Upper lobe of right lung (tissue), 1 donor: Measurements from ENCODE around the gene PNMA1. TPM values are rescaled to one million over a fixed set of nuclear protein-coding genes. Genes with fewer than 3 reads are reported as not detected.
"Not testable (repeated sequence)": the region's sequence is repeated elsewhere in the genome, so short reads cannot be mapped to it uniquely, and the experiment has no call there.

Source experiments
- ATAC-seq: fragments of 200-7000 bp; cut with Tn5 transposase; one replicate; pipeline ENCODE4 v1.9.1; 2020; ENCODE audit warnings: mild to moderate bottlenecking, moderate library complexity
- DNase-seq: peaks from one replicate; pipeline ENCODE4 v3.0.0-alpha.2; 2020
- H3K27ac ChIP-seq: fragments of 200-600 bp; one replicate; pipeline ENCODE4 v1.8.0; 2022
- H3K27me3 ChIP-seq: fragments of 200-600 bp; one replicate; pipeline ENCODE4 v1.8.0; 2022; ENCODE audit warnings: mild to moderate bottlenecking
- H3K36me3 ChIP-seq: fragments of 200-600 bp; one replicate; pipeline ENCODE4 v1.8.0; 2022
- H3K4me1 ChIP-seq: fragments of 200-600 bp; one replicate; pipeline ENCODE4 v1.8.0; 2022
- H3K4me3 ChIP-seq: fragments of 200-600 bp; one replicate; pipeline ENCODE4 v1.8.0; 2022; ENCODE audit warnings: mild to moderate bottlenecking
- H3K9me3 ChIP-seq: fragments of 200-600 bp; one replicate; pipeline ENCODE4 v1.8.0; 2022
- intact Hi-C: fragments of 100-400 bp; cut with DNase I; formaldehyde crosslinking; loops from one replicate; pipeline ENCODE4 v1.11.0; 2022
- total RNA-seq: library from RNA; stranded (reverse); fragmentation: NEBNext Ultra II Directional; extraction: Animal tissue kit (Norgen Biotek cat#: 25700); gene quantifications from one replicate; pipeline ENCODE4 v1.2.1, GENCODE V29; 2021
- TF ChIP-seq, protein P1 (sequence below): fragments of 200-600 bp; IDR thresholded peaks from one replicate; pipeline ENCODE4 v1.8.0; 2022; ENCODE audit warnings: antibody characterized with exemption
- donor health status: DM: no; HTN: yes; CAD: no; lungs with severe emphysema.

Gene PNMA1
- total RNA-seq, 1 donor from 2014 or later: 22.0 TPM

DNA sequence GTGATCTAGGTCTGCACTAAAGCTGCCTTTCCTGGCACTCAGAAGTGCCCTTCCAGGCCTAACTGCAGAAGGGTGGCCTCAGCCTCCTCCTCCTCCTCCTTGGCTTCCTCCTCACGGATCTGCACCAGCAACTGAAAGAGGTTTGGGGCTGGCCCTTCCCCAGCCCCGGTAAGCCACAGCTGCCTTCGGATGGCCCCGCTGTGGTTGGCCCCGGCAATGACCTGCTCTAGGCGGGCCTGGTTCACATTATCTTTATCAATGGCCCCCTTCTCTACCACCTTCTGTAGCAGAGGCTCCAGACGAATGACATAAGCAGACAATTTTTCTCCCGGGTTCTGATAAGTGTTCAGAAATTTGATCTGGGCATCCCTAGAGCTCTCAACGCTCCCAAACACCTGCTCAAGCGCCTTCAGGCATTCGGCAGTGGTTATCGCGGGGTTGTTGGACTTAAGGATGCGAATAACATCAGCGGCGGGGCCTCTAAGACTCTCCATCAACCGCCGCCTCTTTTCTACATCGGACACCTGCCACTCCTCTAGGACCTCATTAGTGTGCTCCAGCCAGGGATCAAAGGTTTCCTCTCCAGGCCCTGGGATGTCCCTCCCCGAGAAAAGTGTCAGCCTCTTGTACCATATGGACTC lies 1.5 kb downstream of the PNMA1 start:
- H3K27ac ChIP-seq: peak overlapping the region; percentile 43
- TF ChIP-seq, protein P1, sequence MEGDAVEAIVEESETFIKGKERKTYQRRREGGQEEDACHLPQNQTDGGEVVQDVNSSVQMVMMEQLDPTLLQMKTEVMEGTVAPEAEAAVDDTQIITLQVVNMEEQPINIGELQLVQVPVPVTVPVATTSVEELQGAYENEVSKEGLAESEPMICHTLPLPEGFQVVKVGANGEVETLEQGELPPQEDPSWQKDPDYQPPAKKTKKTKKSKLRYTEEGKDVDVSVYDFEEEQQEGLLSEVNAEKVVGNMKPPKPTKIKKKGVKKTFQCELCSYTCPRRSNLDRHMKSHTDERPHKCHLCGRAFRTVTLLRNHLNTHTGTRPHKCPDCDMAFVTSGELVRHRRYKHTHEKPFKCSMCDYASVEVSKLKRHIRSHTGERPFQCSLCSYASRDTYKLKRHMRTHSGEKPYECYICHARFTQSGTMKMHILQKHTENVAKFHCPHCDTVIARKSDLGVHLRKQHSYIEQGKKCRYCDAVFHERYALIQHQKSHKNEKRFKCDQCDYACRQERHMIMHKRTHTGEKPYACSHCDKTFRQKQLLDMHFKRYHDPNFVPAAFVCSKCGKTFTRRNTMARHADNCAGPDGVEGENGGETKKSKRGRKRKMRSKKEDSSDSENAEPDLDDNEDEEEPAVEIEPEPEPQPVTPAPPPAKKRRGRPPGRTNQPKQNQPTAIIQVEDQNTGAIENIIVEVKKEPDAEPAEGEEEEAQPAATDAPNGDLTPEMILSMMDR: no peak
- H3K4me1 ChIP-seq: peaks cover 24% of the 10 kb centered on the region
- peak overlapping the region; percentile 89 for H3K4me3 ChIP-seq
- no peak for DNase-seq
- no peaks in the 10 kb centered on the region for H3K9me3 ChIP-seq
- H3K36me3 ChIP-seq: peaks cover 26% of the 10 kb centered on the region
- ATAC-seq: peak; percentile 8
- intact Hi-C loops: no loop called here
- no peaks in the 10 kb centered on the region for H3K27me3 ChIP-seq

- ATAC-seq: no peak
- no peaks in the 10 kb centered on the region for H3K9me3 ChIP-seq
- TF ChIP-seq, protein P1: no peak
- H3K4me3 ChIP-seq: peak overlapping the region; percentile 89
- no peaks in the 10 kb centered on the region for H3K27me3 ChIP-seq
- DNase-seq: no peak
- H3K4me1 ChIP-seq: peaks cover 20% of the 10 kb centered on the region
- H3K27ac ChIP-seq: peak overlapping the region; percentile 43
- peaks cover 21% of the 10 kb centered on the region for H3K36me3 ChIP-seq
- intact Hi-C loops: no loop called here
Measured at GRCh38 chr14:73712071-73712506, 2.1 kb downstream of the PNMA1 start.

DNA sequence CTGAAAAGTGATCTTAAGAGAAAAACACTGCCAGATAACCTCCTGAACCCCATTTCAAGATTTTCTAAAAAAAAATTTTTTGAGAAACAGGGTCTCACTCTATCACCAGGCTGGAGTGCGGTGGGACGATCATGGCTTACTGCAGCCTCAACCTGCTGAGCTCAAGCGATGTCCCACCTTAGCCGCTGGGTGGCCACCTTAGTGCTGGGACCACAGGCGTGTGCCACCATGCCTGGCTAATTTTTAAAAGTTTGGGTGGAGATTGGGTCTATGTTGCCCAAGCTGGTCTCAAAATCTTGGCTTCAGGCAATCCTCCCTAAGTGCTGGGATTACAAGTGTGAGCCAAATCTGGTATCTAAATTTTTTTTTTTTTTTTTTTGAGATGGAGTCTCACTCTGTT lies 3.4 kb downstream of the PNMA1 start:
- no peak overlapping the region for H3K27ac ChIP-seq
- H3K36me3 ChIP-seq: peaks cover 7% of the 10 kb centered on the region
- H3K4me3 ChIP-seq: no peak overlapping the region
- no peaks in the 10 kb centered on the region for H3K27me3 ChIP-seq
- TF ChIP-seq, protein P1: no peak
- DNase-seq (no peak), ATAC-seq (no peak)
- no peaks in the 10 kb centered on the region for H3K9me3 ChIP-seq
- peaks cover 20% of the 10 kb centered on the region for H3K4me1 ChIP-seq
- intact Hi-C loops: no loop called here

GRCh38 chr14:73709904-73710469 lies 4.2 kb downstream of the PNMA1 start:
- Histone ChIP-seq H3K9me3 (no peaks in the 10 kb centered on the region), H3K4me1 (peaks cover 20% of the 10 kb centered on the region), H3K27ac (no peak overlapping the region), H3K36me3 (no peaks in the 10 kb centered on the region), H3K27me3 (no peaks in the 10 kb centered on the region), H3K4me3 (no peak overlapping the region)
- intact Hi-C loops: no loop called here
- TF ChIP-seq, protein P1: no peak
- ATAC-seq (no peak), DNase-seq (no peak)

- H3K36me3 ChIP-seq, H3K9me3 ChIP-seq, H3K27me3 ChIP-seq, DNase-seq, intact Hi-C loops, H3K27ac ChIP-seq, ATAC-seq, H3K4me3 ChIP-seq: not testable (repeated sequence)
- peaks cover 17% of the 10 kb centered on the region for H3K4me1 ChIP-seq
Measured at GRCh38 chr14:73708076-73708475, 6.1 kb downstream of the PNMA1 start.

DNA sequence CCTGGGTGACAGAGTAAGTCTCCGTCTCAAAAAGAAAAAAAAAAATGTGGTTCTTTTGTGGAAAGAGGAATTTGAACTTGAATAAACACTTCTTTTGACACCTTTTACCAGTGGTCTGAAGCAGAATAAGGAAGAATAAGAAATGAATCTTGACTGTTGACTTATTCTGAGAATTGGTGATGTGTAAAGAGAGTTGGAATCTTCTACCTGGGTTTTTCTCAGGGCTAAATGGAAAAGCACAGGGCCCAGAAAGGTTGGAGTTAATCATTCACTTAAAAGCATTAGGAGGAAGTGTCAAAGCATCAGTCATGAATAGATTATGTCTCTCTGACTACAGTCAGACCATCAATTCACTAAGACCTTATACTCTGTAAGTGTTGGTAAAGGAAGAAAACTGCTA lies 13.9 kb downstream of the PNMA1 start:
- Histone ChIP-seq H3K36me3 (no peaks in the 10 kb centered on the region), H3K4me1 (no peaks in the 10 kb centered on the region), H3K9me3 (no peaks in the 10 kb centered on the region), H3K4me3 (no peak overlapping the region), H3K27me3 (no peaks in the 10 kb centered on the region), H3K27ac (no peak overlapping the region)
- DNase-seq (no peak), ATAC-seq (no peak)
- intact Hi-C loops: no loop called here
- TF ChIP-seq, protein P1: no peak
